HG02759 (cell line): ENCODE results near the gene ANXA10.

Source experiments
- ATAC-seq: cut with Tn5 transposase; IDR thresholded peaks from one replicate; pipeline ENCODE4 v1.9.1; 2021; ENCODE audit warnings: mild to moderate bottlenecking, moderate library complexity; ENCODE audit not compliant: unreplicated experiment

Gene ANXA10

GRCh38 chr4:168221301-168221700 lies 129.0 kb downstream of the ANXA10 start:
- ATAC-seq, result no peak
